Endothelial cell of umbilical vein (primary cell): ENCODE measurements around the gene TRIM65. TPM values are rescaled to one million over a fixed set of nuclear protein-coding genes. Genes with fewer than 3 reads are reported as not detected.

Experiments
- BruUV-seq: library from RNA; stranded (reverse); fragments of 400-500 nt; replicated peaks from 2 replicates; lab custom pipeline; 2021; lab: Mats Ljungman, UMichigan
- CTCF ChIA-PET: fragments of 300-600, 350-600 bp; sonication (Branson Sonifier 250); formaldehyde crosslinking; loops from one replicate; lab custom pipeline; 2021; ENCODE audit warnings: antibody characterized with exemption, inconsistent platforms; lab: Charles Lee
- POLR2A ChIA-PET: fragments of 300-600, 350-600 bp; sonication (Branson Sonifier 250); formaldehyde crosslinking; loops from one replicate; lab custom pipeline; 2021; ENCODE audit warnings: antibody characterized with exemption, inconsistent platforms; lab: Charles Lee
- DNase-seq: peaks from one replicate; pipeline ENCODE4 v3.0.0-alpha.2; 2011; ENCODE audit warnings: low read depth, low spot score
- FAIRE-seq: peaks from 2 replicates; lab custom pipeline; 2011; peaks lifted over from hg19 to GRCh38; lab: Jason Lieb, UNC
- H2AFZ ChIP-seq: 2 replicates; pipeline ENCODE4 v1.6.0; 2012; ENCODE audit warnings: low read depth, low read length, control low read depth, inconsistent platforms
- H3K27ac ChIP-seq: 2 replicates; pipeline ENCODE4 v1.5.1; 2011; ENCODE audit warnings: low read depth, mild to moderate bottlenecking, control low read depth, low read length, moderate library complexity; ENCODE audit not compliant: insufficient read depth
- H3K27me3 ChIP-seq, 2 experiments: 2 replicates each; pipeline versions ENCODE4 v1.6.0 to v1.6.1; 2011; ENCODE audit warnings: low read length in 2 of 2, mixed read lengths in 1 of 2; ENCODE audit not compliant: control insufficient read depth in 2 of 2, insufficient read depth in 2 of 2
- H3K36me3 ChIP-seq, 2 experiments: 2 replicates in 1 of 2; 3 replicates in 1 of 2; pipeline ENCODE4 v1.5.1; 2011; ENCODE audit warnings: low read length in 2 of 2, mild to moderate bottlenecking in 1 of 2, moderate library complexity in 1 of 2; ENCODE audit not compliant: control insufficient read depth in 2 of 2, insufficient read depth in 2 of 2; ENCODE audit errors: extremely low read depth in 1 of 2
- H3K4me1 ChIP-seq: 3 replicates; pipeline ENCODE4 v1.5.1; 2011; ENCODE audit warnings: mild to moderate bottlenecking, low read length; ENCODE audit not compliant: control insufficient read depth, insufficient read depth; ENCODE audit errors: extremely low read depth
- H3K4me2 ChIP-seq: 2 replicates; pipeline ENCODE4 v1.6.1; 2011; ENCODE audit warnings: low read length, control low read depth, mixed read lengths; ENCODE audit not compliant: insufficient read depth
- H3K4me3 ChIP-seq, 3 experiments: fragments of 200-600 bp in 1 of 3; sonication (generic), shearing (Covaris generic) in 1 of 3; replicated peaks in 1 of 3; 2 replicates each; pipeline ENCODE4 v1.5.1; 2011 to 2016; ENCODE audit warnings: control low read depth in 3 of 3, low read length in 3 of 3, mild to moderate bottlenecking in 2 of 3, inconsistent platforms in 1 of 3, low read depth in 1 of 3, moderate library complexity in 1 of 3; ENCODE audit not compliant: insufficient read depth in 1 of 3
- H3K79me2 ChIP-seq: 2 replicates; pipeline ENCODE4 v1.6.0; 2012; ENCODE audit warnings: low read length, inconsistent platforms; ENCODE audit not compliant: control insufficient read depth, insufficient read depth
- H3K9ac ChIP-seq: replicated peaks from 2 replicates; pipeline ENCODE3; 2011; ENCODE audit warnings: low read length, control low read depth; ENCODE audit not compliant: insufficient read depth; ENCODE audit errors: extremely low read depth
- H3K9me1 ChIP-seq: replicated peaks from 3 replicates; pipeline ENCODE4 v1.6.0; 2011; ENCODE audit warnings: mild to moderate bottlenecking, low read length; ENCODE audit not compliant: control insufficient read depth, insufficient read depth; ENCODE audit errors: extremely low read depth
- H3K9me3 ChIP-seq: replicated peaks from 2 replicates; pipeline ENCODE4 v1.5.1; 2012; ENCODE audit warnings: low read length, inconsistent platforms; ENCODE audit not compliant: control insufficient read depth, insufficient read depth
- H4K20me1 ChIP-seq: replicated peaks from 2 replicates; pipeline ENCODE3; 2011; ENCODE audit warnings: mild to moderate bottlenecking, low read length; ENCODE audit not compliant: control insufficient read depth, insufficient read depth; ENCODE audit errors: extremely low read depth
- CTCF ChIP-seq, 2 donors: IDR thresholded peaks; 1 replicate in 1 of 2; 2 replicates in 1 of 2; pipeline ENCODE4 v1.5.1; 2011; ENCODE audit warnings: low read length in 2 of 2, mild to moderate bottlenecking in 2 of 2, moderate library complexity in 2 of 2, control low read depth in 1 of 2, inconsistent platforms in 1 of 2, low read depth in 1 of 2; ENCODE audit not compliant: insufficient read depth in 1 of 2; ENCODE audit errors: extremely low read depth in 1 of 2
- FOS ChIP-seq: IDR thresholded peaks from 2 replicates; pipeline ENCODE4 v1.6.1; 2011; ENCODE audit warnings: mild to moderate bottlenecking, low read length, moderate library complexity, borderline replicate concordance; ENCODE audit not compliant: insufficient read depth
- GATA2 ChIP-seq: IDR thresholded peaks from 2 replicates; pipeline ENCODE4 v1.7.0; 2011; ENCODE audit warnings: low read depth, mild to moderate bottlenecking, moderate library complexity, mixed read lengths, low read length; ENCODE audit not compliant: insufficient read length, insufficient read depth
- JUN ChIP-seq: IDR thresholded peaks from 2 replicates; pipeline ENCODE4 v1.6.1; 2011; ENCODE audit warnings: borderline replicate concordance, low read depth; ENCODE audit not compliant: insufficient read length, insufficient read depth
- MYC ChIP-seq: IDR thresholded peaks from one replicate; pipeline ENCODE4 v1.6.1; 2011; ENCODE audit warnings: mild to moderate bottlenecking, low read depth, low read length
- POLR2A ChIP-seq: IDR thresholded peaks from 2 replicates; pipeline ENCODE4 v1.6.1; 2012; ENCODE audit warnings: low read depth, mild to moderate bottlenecking, control low read depth, low read length
- POLR2AphosphoS5 ChIP-seq: IDR thresholded peaks from 2 replicates; pipeline ENCODE4 v1.6.1; 2012; ENCODE audit warnings: low read depth, mild to moderate bottlenecking, control low read depth, low read length, moderate library complexity; ENCODE audit not compliant: insufficient read depth
- dilution Hi-C: fragments of 300-500 bp; cut with MboI; formaldehyde crosslinking; loops from one replicate; pipeline ENCODE4 v1.15.0; 2019; ENCODE audit warnings: low sequenced_read_pairs; ENCODE audit not compliant: extremely low pct_ligation_motif_present
- intact Hi-C: fragments of 100-400 bp; cut with micrococcal nuclease; formaldehyde crosslinking; loops from one replicate; pipeline ENCODE4 v1.10.0; 2022
- polyA plus RNA-seq, 4 experiments: library from polyadenylated mRNA; depleted of rRNA in 3 of 4; stranded (reverse) in 3 of 4; unstranded in 1 of 4; fragments of >200 nt; gene quantifications; 2 replicates each; pipeline versions ENCODE4 v1.2.1 to v1.2.3, GENCODE V29; 2011 to 2012; ENCODE audit warnings: missing spikeins in 1 of 4
- total RNA-seq: library from RNA; stranded (reverse); gene quantifications from 2 replicates; pipeline ENCODE4 v1.2.3, GENCODE V29; 2021

Gene TRIM65
- total and polyA plus RNA-seq, 2 donors (not counting 3 experiments of a cell fraction or from before 2014, with no cell fraction given): 19.3 to 33.5 TPM

DNA sequence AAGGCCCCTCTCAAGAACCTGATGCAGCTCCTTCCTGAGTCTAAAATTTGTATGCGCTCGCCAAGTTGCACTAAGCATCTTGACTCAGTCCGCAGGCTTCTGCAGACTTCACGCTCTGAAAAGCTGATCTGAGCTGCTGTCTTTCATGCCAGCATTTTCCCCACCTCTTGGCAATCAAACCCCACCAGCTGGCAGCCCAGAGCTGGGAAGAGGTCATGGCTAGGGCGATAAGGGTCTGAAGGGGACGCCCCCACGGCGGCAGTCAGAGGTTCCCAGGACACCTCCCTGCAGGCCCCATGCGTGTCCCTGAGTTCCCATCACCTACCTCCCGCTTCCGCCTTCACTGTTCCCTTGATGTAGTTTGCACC, 47.5 kb downstream of the TRIM65 start:
- FAIRE-seq: no peak
- no peak overlapping the region for H3K4me3 ChIP-seq
- CTCF ChIA-PET: interaction anchor here (1.1 to 6.8 kb wide), 7 partner anchors 9 to 85 kb away, joined by 3 to 49 read pairs (median 6); partner anchors contain the start of genes GALK1, TRIM47, TRIM65 and UNK
- TF ChIP-seq MYC: no peak
- no peak for TF ChIP-seq FOS
- no peak for TF ChIP-seq GATA2
- no peak for TF ChIP-seq POLR2AphosphoS5
- no peak for TF ChIP-seq JUN
- no peak for TF ChIP-seq POLR2A
- no peaks in the 10 kb centered on the region for H3K9me3 ChIP-seq
- peaks cover 3 to 37% of the 10 kb centered on the region in 2 experiments for H3K36me3 ChIP-seq
- H3K79me2 ChIP-seq: peaks cover 9% of the 10 kb centered on the region
- dilution Hi-C loops: no loop called here
- no peaks in the 10 kb centered on the region for H4K20me1 ChIP-seq
- POLR2A ChIA-PET: interaction anchor here (1.4 kb wide), 1 partner anchor 69 kb away, joined by 6 read pairs; no protein-coding TSS in a partner anchor
- no peak overlapping the region for H3K27ac ChIP-seq
- no peak overlapping the region for H3K4me2 ChIP-seq
- H3K4me1 ChIP-seq: peaks cover 46% of the 10 kb centered on the region
- intact Hi-C loops: no loop called here
- no peak for DNase-seq
- BruUV-seq: no TSS peak
- H3K9ac ChIP-seq: no peak overlapping the region
- H3K27me3 ChIP-seq: no peaks in the 10 kb centered on the region
- no peak overlapping the region for H2AFZ ChIP-seq
- H3K9me1 ChIP-seq: no peaks in the 10 kb centered on the region

DNA sequence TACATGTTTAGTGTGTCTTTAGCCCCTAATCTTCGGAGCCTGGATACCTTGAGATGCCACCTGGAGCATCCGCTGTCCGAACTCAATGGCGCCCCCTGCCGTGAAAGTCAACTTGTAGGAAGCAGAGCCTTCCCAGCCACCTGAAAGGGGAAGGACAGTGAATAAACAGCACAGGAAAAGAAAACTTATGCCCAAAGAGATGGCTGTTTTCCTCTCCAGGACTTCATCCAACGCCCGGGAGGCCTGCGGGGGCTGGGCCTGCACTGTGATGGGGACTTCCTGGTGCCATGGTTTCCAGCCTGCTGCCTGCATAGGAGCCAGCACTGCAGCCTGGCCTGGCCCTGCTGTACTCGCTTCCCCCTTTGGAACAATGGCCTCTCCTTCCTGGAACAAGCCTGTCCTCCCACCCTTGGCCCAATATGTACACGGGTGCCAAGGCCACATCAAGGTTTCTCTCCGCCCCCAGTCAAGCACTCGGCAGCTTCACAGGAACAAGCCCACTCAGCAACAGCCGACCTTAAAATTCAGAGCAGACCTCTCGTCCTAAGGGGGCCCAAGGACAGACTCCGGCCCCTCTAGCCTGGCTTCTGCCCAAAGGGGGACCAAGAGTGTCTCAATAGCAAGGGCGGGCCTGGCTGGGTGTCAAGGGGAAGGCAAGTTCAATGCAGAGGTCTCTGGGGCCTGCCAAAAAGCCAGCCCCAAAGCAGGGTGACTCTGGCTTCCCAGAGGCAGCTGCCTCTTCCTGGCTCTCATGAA, 48.0 kb downstream of the TRIM65 start:
- H4K20me1 ChIP-seq: no peaks in the 10 kb centered on the region
- no peaks in the 10 kb centered on the region for H3K9me1 ChIP-seq
- FAIRE-seq: peak; percentile 88
- no peak overlapping the region for H3K9ac ChIP-seq
- intact Hi-C loops: no loop called here
- no peak overlapping the region for H3K4me2 ChIP-seq
- H2AFZ ChIP-seq: no peak overlapping the region
- H3K79me2 ChIP-seq: peaks cover 9% of the 10 kb centered on the region
- POLR2A ChIA-PET: interaction anchor here (1.4 kb wide), 1 partner anchor 69 kb away, joined by 6 read pairs; no protein-coding TSS in a partner anchor
- peak; percentile 51 for DNase-seq
- peaks cover 3 to 37% of the 10 kb centered on the region in 2 experiments for H3K36me3 ChIP-seq
- H3K4me1 ChIP-seq: peaks cover 46% of the 10 kb centered on the region
- H3K27me3 ChIP-seq: no peaks in the 10 kb centered on the region
- no TSS peak for BruUV-seq
- CTCF ChIA-PET: interaction anchor here (0.7 to 6.8 kb wide), 18 partner anchors 8 to 95 kb away, joined by 3 to 49 read pairs (median 6); partner anchors contain the start of genes GALK1, TRIM47, TRIM65 and UNK
- dilution Hi-C loops: no loop called here
- TF ChIP-seq FOS (no peak), CTCF (IDR thresholded peaks at IDR 0.05; ENCODE audit: extremely low read depth in 1 of 2, insufficient read depth in 1 of 2, low read depth in 1 of 2, low read length in 2 of 2) (peak; percentile 75 to 77)
- no peaks in the 10 kb centered on the region for H3K9me3 ChIP-seq
- no peak overlapping the region for H3K4me3 ChIP-seq
- peak overlapping the region; percentile 39 for H3K27ac ChIP-seq
